IPS-NIHi7 (cell line): ENCODE results near the gene FCGR1A.
"Not testable (repeated sequence)": the region's sequence is repeated elsewhere in the genome, so short reads cannot be mapped to it uniquely, and the experiment has no call there.

ENCODE experiments used
- DNase-seq: peaks from one replicate; pipeline ENCODE4 v3.0.0; 2012; ENCODE audit warnings: mixed read lengths; ENCODE audit errors: extremely low spot score

FCGR1A gene

GRCh38 chr1:149832316-149833126 is 50.0 kb downstream of the FCGR1A start:
- DNase-seq, result not testable (repeated sequence)

GRCh38 chr1:149833144-149833543 is 50.6 kb downstream of the FCGR1A start:
- DNase-seq, result not testable (repeated sequence)

GRCh38 chr1:149841149-149841548 is 58.7 kb downstream of the FCGR1A start:
- not testable (repeated sequence) for DNase-seq
